Smooth muscle cell (in vitro differentiated cells): ENCODE results near the gene NKAIN2. TPM values are rescaled to one million over a fixed set of nuclear protein-coding genes. Genes with fewer than 3 reads are reported as not detected.

Source experiments
- DNase-seq: peaks from one replicate; lab custom pipeline; 2025; ENCODE audit not compliant: unreplicated experiment; lab: John Stamatoyannopoulos, UW
- H2AFZ ChIP-seq: fragments of 200-600 bp; sonication (generic); 2 replicates; pipeline ENCODE4 v1.6.0; 2016; ENCODE audit warnings: antibody characterized with exemption, low read depth, mild to moderate bottlenecking
- H3F3A ChIP-seq: fragments of 200-600 bp; sonication (generic); 2 replicates; pipeline ENCODE4 v1.6.0; 2017; ENCODE audit warnings: antibody characterized with exemption, low read depth
- H3K27ac ChIP-seq: fragments of 200-600 bp; sonication (generic); 2 replicates; pipeline ENCODE4 v1.5.1; 2016; ENCODE audit warnings: low read depth, mild to moderate bottlenecking
- H3K27me3 ChIP-seq: fragments of 200-600 bp; sonication (generic); 2 replicates; pipeline ENCODE4 v1.6.1; 2016; ENCODE audit warnings: low read depth, mild to moderate bottlenecking
- H3K36me3 ChIP-seq: fragments of 200-600 bp; sonication (generic); 2 replicates; pipeline ENCODE4 v1.5.1; 2016; ENCODE audit warnings: low read depth
- H3K4me1 ChIP-seq: fragments of 200-600 bp; sonication (generic); 2 replicates; pipeline ENCODE4 v1.5.1; 2016; ENCODE audit warnings: low read depth
- H3K4me2 ChIP-seq: fragments of 200-600 bp; sonication (generic); 2 replicates; pipeline ENCODE4 v1.6.0; 2016; ENCODE audit warnings: mild to moderate bottlenecking
- H3K4me3 ChIP-seq: fragments of 200-600 bp; sonication (generic); 2 replicates; pipeline ENCODE4 v1.5.1; 2016; ENCODE audit warnings: mild to moderate bottlenecking
- H3K79me2 ChIP-seq: fragments of 200-600 bp; sonication (generic); 2 replicates; pipeline ENCODE4 v1.6.0; 2016; ENCODE audit warnings: low read depth, mild to moderate bottlenecking
- H3K9ac ChIP-seq: fragments of 200-600 bp; sonication (generic); 2 replicates; pipeline ENCODE4 v1.6.0; 2016; ENCODE audit warnings: low read depth
- H3K9me3 ChIP-seq: fragments of 200-600 bp; sonication (generic); replicated peaks from 2 replicates; pipeline ENCODE4 v1.5.1; 2016; ENCODE audit warnings: low read depth
- H4K20me1 ChIP-seq: fragments of 200-600 bp; sonication (generic); 2 replicates; pipeline ENCODE4 v1.6.0; 2016; ENCODE audit warnings: low read depth
- CTCF ChIP-seq: fragments of 200-600 bp; sonication (generic); IDR thresholded peaks from 2 replicates; pipeline ENCODE4 v1.5.1; 2017; ENCODE audit warnings: borderline replicate concordance, mild to moderate bottlenecking, antibody characterized with exemption; ENCODE audit not compliant: insufficient read depth, poor library complexity, severe bottlenecking
- WGBS: methylation state at CpG from one replicate; pipeline ENCODE4 v1.1.7; 2016; ENCODE audit warnings: low lambda C conversion rate; 5-methylcytosine and 5-hydroxymethylcytosine counted together
- polyA plus RNA-seq: library from polyadenylated mRNA; unstranded; fragments of >200 nt; fragmentation: Nextera tagmentation; extraction: Ambion mirVana; gene quantifications from 2 replicates; pipeline ENCODE4 v1.2.1, GENCODE V29; 2016
- total RNA-seq: library from RNA; depleted of rRNA; stranded (reverse); fragments of >200 nt; gene quantifications from 2 replicates; pipeline ENCODE4 v1.2.3, GENCODE V29; 2014

Gene NKAIN2
- total and polyA plus RNA-seq, 2 experiments from 2014 or later: 0.09 TPM; not detected in 1

GRCh38 chr6:124478906-124479305 is 675.2 kb downstream of the NKAIN2 start:
- no peak overlapping the region for H3K4me3 ChIP-seq
- H2AFZ ChIP-seq: no peak overlapping the region
- H3K27ac ChIP-seq: no peak overlapping the region
- H3K36me3 ChIP-seq: no peaks in the 10 kb centered on the region
- no peaks in the 10 kb centered on the region for H3K27me3 ChIP-seq
- no peaks in the 10 kb centered on the region for H4K20me1 ChIP-seq
- H3K4me2 ChIP-seq: no peak overlapping the region
- 94% methylated on average over 2 of the region's 2 CpGs for whole genome bisulfite sequencing
- H3K9ac ChIP-seq: no peak overlapping the region
- TF ChIP-seq CTCF: no peak
- H3K4me1 ChIP-seq: no peaks in the 10 kb centered on the region
- no peaks in the 10 kb centered on the region for H3K79me2 ChIP-seq
- DNase-seq: no peak
- H3F3A ChIP-seq: no peaks in the 10 kb centered on the region
- H3K9me3 ChIP-seq: no peaks in the 10 kb centered on the region

- Histone ChIP-seq H3F3A (no peaks in the 10 kb centered on the region), H3K79me2 (no peaks in the 10 kb centered on the region), H3K36me3 (no peaks in the 10 kb centered on the region), H3K9ac (no peak overlapping the region), H3K27ac (no peak overlapping the region), H3K27me3 (no peaks in the 10 kb centered on the region), H4K20me1 (no peaks in the 10 kb centered on the region), H3K4me1 (no peaks in the 10 kb centered on the region), H3K9me3 (no peaks in the 10 kb centered on the region), H2AFZ (no peak overlapping the region), H3K4me3 (no peak overlapping the region), H3K4me2 (no peak overlapping the region)
- no peak for TF ChIP-seq CTCF
- WGBS: 74% methylated on average over 1 of the region's 1 CpG
- DNase-seq: no peak
Observed at GRCh38 chr6:124479991-124480430, 676.3 kb downstream of the NKAIN2 start.

DNA sequence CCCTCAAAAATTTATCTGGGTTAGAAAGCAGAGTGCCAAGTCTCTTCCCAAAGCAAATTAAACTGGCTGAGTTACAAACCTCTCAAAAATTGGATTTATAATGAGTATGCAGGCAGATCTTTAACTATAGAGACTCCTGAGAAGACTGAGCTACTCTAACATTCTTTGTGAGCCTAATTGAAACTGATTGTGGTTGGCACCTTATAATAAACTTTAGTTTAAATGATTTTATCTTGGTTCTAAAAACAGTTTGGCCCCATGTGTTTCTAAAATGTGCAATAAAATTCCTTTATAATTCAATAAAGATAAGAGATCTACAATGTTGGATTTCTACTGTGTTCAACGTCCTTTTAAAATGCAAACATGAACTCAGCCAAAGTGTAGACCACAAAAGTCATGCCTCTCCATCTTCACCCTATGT is 678.4 kb downstream of the NKAIN2 start:
- Histone ChIP-seq H3K79me2 (no peaks in the 10 kb centered on the region), H3K27me3 (no peaks in the 10 kb centered on the region), H3K4me2 (no peak overlapping the region), H3K36me3 (no peaks in the 10 kb centered on the region), H3F3A (no peaks in the 10 kb centered on the region), H4K20me1 (no peaks in the 10 kb centered on the region), H3K4me3 (no peak overlapping the region), H3K9me3 (no peaks in the 10 kb centered on the region), H3K27ac (no peak overlapping the region), H3K9ac (no peak overlapping the region), H2AFZ (no peak overlapping the region), H3K4me1 (no peaks in the 10 kb centered on the region)
- DNase-seq: no peak
- 58% methylated on average over 1 of the region's 1 CpG for WGBS
- no peak for TF ChIP-seq CTCF

GRCh38 chr6:124487623-124488431 is 684.2 kb downstream of the NKAIN2 start:
- no peak for DNase-seq
- Histone ChIP-seq H3K9ac (no peak overlapping the region), H3K4me1 (no peaks in the 10 kb centered on the region), H4K20me1 (no peaks in the 10 kb centered on the region), H3K4me3 (no peak overlapping the region), H3K27me3 (no peaks in the 10 kb centered on the region), H3F3A (no peaks in the 10 kb centered on the region), H3K36me3 (no peaks in the 10 kb centered on the region), H3K4me2 (peak overlapping the region; percentile 65), H3K27ac (peak overlapping the region; percentile 4), H3K9me3 (no peaks in the 10 kb centered on the region), H3K79me2 (no peaks in the 10 kb centered on the region), H2AFZ (no peak overlapping the region)
- no peak for TF ChIP-seq CTCF
- WGBS: 58% methylated on average over 4 of the region's 4 CpGs
